Lower lobe of right lung (tissue), 2 donors: Measurements from ENCODE around the gene ZC3H12D. TPM values are rescaled to one million over a fixed set of nuclear protein-coding genes. Genes with fewer than 3 reads are reported as not detected.
"Not testable (repeated sequence)": the region's sequence is repeated elsewhere in the genome, so short reads cannot be mapped to it uniquely, and the experiment has no call there.

Experiments
- ATAC-seq, 2 donors: fragments of 200-7000 bp; cut with Tn5 transposase; one replicate each; pipeline ENCODE4 v1.9.1; 2020 to 2022; ENCODE audit warnings: mild to moderate bottlenecking in 2 of 2, moderate library complexity in 2 of 2
- DNase-seq: peaks from one replicate; pipeline ENCODE4 v3.0.0-alpha.2; 2020
- H3K27ac ChIP-seq: fragments of 200-600 bp; one replicate; pipeline ENCODE4 v1.8.0; 2022
- H3K27me3 ChIP-seq: fragments of 200-600 bp; one replicate; pipeline ENCODE4 v1.8.0; 2022; ENCODE audit warnings: low read depth
- H3K36me3 ChIP-seq: fragments of 200-600 bp; one replicate; pipeline ENCODE4 v1.8.0; 2022; ENCODE audit warnings: mild to moderate bottlenecking
- H3K4me1 ChIP-seq: fragments of 200-600 bp; one replicate; pipeline ENCODE4 v1.8.0; 2022
- H3K4me3 ChIP-seq: fragments of 200-600 bp; one replicate; pipeline ENCODE4 v1.8.0; 2022; ENCODE audit warnings: mild to moderate bottlenecking
- H3K9me3 ChIP-seq: fragments of 200-600 bp; one replicate; pipeline ENCODE4 v1.8.0; 2022
- CTCF ChIP-seq: fragments of 200-600 bp; IDR thresholded peaks from one replicate; pipeline ENCODE4 v1.8.0; 2022; ENCODE audit warnings: antibody characterized with exemption, mild to moderate bottlenecking
- intact Hi-C: fragments of 100-400 bp; cut with DNase I; formaldehyde crosslinking; loops from one replicate; pipeline ENCODE4 v1.11.0; 2022
- total RNA-seq: library from RNA; stranded (reverse); fragmentation: NEBNext Ultra II Directional; extraction: Animal tissue kit (Norgen Biotek cat#: 25700); gene quantifications from one replicate; pipeline ENCODE4 v1.2.1, GENCODE V29; 2021
- donor health status: DM: no; HTN: yes; CAD: no; lungs with severe emphysema.

ZC3H12D gene
- total RNA-seq, 1 donor from 2014 or later, result 2.6 TPM

GRCh38 chr6:149445095-149445466 lies 39.7 kb downstream of the ZC3H12D start:
- Histone ChIP-seq H3K27me3 (no peaks in the 10 kb centered on the region), H3K4me3 (no peak overlapping the region), H3K9me3 (no peaks in the 10 kb centered on the region), H3K36me3 (no peaks in the 10 kb centered on the region), H3K27ac (no peak overlapping the region), H3K4me1 (no peaks in the 10 kb centered on the region)
- intact Hi-C loops, result no loop called here
- no peak for DNase-seq
- TF ChIP-seq CTCF, result no peak
- no peak for ATAC-seq

GRCh38 chr6:149444360-149445094 lies 40.3 kb downstream of the ZC3H12D start:
- H3K27me3 ChIP-seq, ATAC-seq, H3K4me3 ChIP-seq, H3K9me3 ChIP-seq, H3K4me1 ChIP-seq, DNase-seq, intact Hi-C loops, H3K27ac ChIP-seq, H3K36me3 ChIP-seq: not testable (repeated sequence)

GRCh38 chr6:149443411-149444181 lies 41.2 kb downstream of the ZC3H12D start:
- H3K27ac ChIP-seq, result no peak overlapping the region
- ATAC-seq (no peak), DNase-seq (no peak)
- no peaks in the 10 kb centered on the region for H3K4me1 ChIP-seq
- H3K9me3 ChIP-seq, result no peaks in the 10 kb centered on the region
- intact Hi-C loops, result no loop called here
- H3K4me3 ChIP-seq, result no peak overlapping the region
- H3K27me3 ChIP-seq, result no peaks in the 10 kb centered on the region
- H3K36me3 ChIP-seq, result no peaks in the 10 kb centered on the region
- no peak for TF ChIP-seq CTCF

GRCh38 chr6:149441740-149442139 lies 43.1 kb downstream of the ZC3H12D start:
- Histone ChIP-seq H3K4me1 (no peaks in the 10 kb centered on the region), H3K27ac (no peak overlapping the region), H3K36me3 (no peaks in the 10 kb centered on the region), H3K4me3 (no peak overlapping the region), H3K9me3 (no peaks in the 10 kb centered on the region), H3K27me3 (no peaks in the 10 kb centered on the region)
- TF ChIP-seq CTCF, result no peak
- DNase-seq, result no peak
- intact Hi-C loops, result no loop called here
- no peak for ATAC-seq

- no peak overlapping the region for H3K27ac ChIP-seq
- H3K4me3 ChIP-seq, result no peak overlapping the region
- H3K27me3 ChIP-seq, result no peaks in the 10 kb centered on the region
- no peaks in the 10 kb centered on the region for H3K36me3 ChIP-seq
- no peaks in the 10 kb centered on the region for H3K4me1 ChIP-seq
- no peak for DNase-seq
- no peak for TF ChIP-seq CTCF
- H3K9me3 ChIP-seq, result no peaks in the 10 kb centered on the region
- intact Hi-C loops, result no loop called here
- ATAC-seq, result no peak
These were observed 43.8 kb downstream of the ZC3H12D start for GRCh38 chr6:149440735-149441671.
